Activated T-helper 1 cell treated with anti-CD3 and anti-CD28 coated beads, Interleukin-12 subunit alpha, Interleukin-12 subunit beta, Interleukin-2, Interleukin-4 antibody, amounts not matched to agents 30 ng/mL and 10 ng/mL and 1 ng/mL, durations not matched to agents 14 hours and 24 hours and 36 hours (primary cell): ENCODE data around the gene CAPN7. TPM values are rescaled to one million over a fixed set of nuclear protein-coding genes. Genes with fewer than 3 reads are reported as not detected.

Experiments
- DNase-seq: peaks from one replicate; pipeline ENCODE4 v3.0.0; 2021; ENCODE audit warnings: low spot score
- H3K27ac Mint-ChIP-seq: one replicate; pipeline ENCODE4 v1.8.0; 2021; ENCODE audit warnings: mild to moderate bottlenecking, mixed read lengths
- H3K27me3 Mint-ChIP-seq: one replicate; pipeline ENCODE4 v1.8.0; 2022; ENCODE audit warnings: mild to moderate bottlenecking, moderate library complexity, mixed read lengths; ENCODE audit not compliant: insufficient read depth
- H3K36me3 Mint-ChIP-seq: one replicate; pipeline ENCODE4 v1.8.0; 2021; ENCODE audit warnings: low read depth, mixed read lengths
- H3K4me1 Mint-ChIP-seq: one replicate; pipeline ENCODE4 v1.8.0; 2021; ENCODE audit warnings: low read depth, mixed read lengths
- H3K4me3 Mint-ChIP-seq: one replicate; pipeline ENCODE4 v1.8.0; 2021; ENCODE audit warnings: mild to moderate bottlenecking, moderate library complexity, mixed read lengths
- H3K9me3 Mint-ChIP-seq: one replicate; pipeline ENCODE4 v1.8.0; 2021; ENCODE audit warnings: mixed read lengths
- intact Hi-C: fragments of 100-400 bp; cut with micrococcal nuclease; formaldehyde crosslinking; loops from one replicate; pipeline ENCODE4 v1.15.1; 2024
- total RNA-seq: library from RNA; stranded (reverse); gene quantifications from 2 replicates; pipeline ENCODE4 v1.2.3, GENCODE V29; 2022

Gene CAPN7
- total RNA-seq, 1 donor from 2014 or later: 26.0 TPM

DNA sequence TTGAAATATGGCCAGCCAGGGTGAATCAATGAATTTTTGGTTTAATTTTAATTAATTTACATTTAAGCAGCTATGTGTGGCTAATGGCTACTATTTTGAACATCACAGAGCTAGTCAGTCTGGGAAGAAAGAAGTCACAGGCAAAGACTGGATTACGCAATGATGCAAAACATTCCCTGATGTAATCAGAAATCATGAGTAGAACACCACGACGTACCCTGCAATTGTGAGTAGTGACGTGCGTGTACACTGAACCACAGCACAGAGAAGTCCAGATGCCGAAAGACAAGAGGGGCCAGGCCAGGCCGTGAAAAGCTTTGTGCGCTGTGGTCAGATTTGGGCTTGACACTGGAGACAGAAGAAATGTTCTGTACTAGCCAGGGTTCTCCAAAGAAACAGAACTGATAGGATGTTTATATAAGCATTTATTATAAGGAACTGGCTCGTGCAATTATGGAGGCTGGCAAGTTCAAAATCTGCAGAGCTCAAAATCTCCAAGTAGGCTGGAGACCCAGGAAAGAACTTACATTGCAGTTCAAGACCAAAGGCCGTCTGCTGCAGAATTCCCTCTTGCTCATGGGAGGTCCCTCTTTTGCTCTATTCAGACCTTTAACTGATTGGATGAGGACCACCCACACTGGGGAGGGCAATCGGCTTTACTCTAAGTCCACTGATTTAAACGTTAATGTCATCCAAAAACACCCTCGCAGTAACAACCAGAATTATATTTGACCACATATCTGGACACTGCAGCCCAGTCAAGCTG lies 81.7 kb downstream of the CAPN7 start:
- intact Hi-C loops: loop anchor here (1.0 kb wide), 2 partner anchors 8 to 23 kb away; no protein-coding TSS in a partner anchor
- Mint-ChIP-seq H3K4me3 (no peak overlapping the region), H3K4me1 (peaks cover 82% of the 10 kb centered on the region), H3K27me3 (no peaks in the 10 kb centered on the region), H3K27ac (no peak overlapping the region), H3K9me3 (no peaks in the 10 kb centered on the region), H3K36me3 (peaks cover 46% of the 10 kb centered on the region)
- DNase-seq: no peak

DNA sequence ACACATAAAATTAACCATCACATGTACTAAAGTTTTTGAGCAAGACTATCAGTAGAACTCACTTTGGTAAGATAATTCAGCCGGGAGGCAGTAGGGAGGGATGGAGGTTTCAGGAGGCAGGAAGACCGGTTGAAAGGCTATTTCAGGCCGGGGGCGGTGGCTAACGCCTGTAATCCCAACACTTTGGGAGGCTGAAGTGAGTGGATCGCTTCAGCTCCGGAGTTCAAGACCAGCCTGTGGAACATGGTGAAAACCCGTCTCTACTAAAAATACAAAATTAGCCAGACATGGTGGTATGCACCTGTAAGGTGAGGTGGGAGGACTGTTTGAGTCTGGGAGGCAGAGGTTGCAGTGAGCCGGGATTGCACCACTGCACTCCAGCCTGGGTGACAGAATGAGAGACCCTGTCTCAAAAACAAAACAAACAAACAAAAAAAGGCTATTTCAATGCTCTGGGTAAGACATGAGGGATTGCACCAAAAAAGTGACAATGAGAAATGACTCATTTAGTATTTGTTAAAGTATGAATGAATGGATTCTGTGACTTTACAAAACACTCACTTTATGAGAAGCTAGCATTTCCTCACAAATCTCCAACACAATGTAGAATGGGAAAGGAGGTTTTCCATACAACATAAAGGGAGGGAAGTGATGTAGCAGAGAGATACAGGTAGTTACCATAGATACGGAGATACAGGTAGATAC lies 82.4 kb downstream of the CAPN7 start:
- Mint-ChIP-seq H3K4me3 (no peak overlapping the region), H3K36me3 (peaks cover 44% of the 10 kb centered on the region), H3K4me1 (peaks cover 85% of the 10 kb centered on the region), H3K27ac (peak overlapping the region; percentile 61), H3K9me3 (no peaks in the 10 kb centered on the region), H3K27me3 (no peaks in the 10 kb centered on the region)
- no peak for DNase-seq
- intact Hi-C loops: loop anchor here (1.0 kb wide), 2 partner anchors 9 to 22 kb away; no protein-coding TSS in a partner anchor

- intact Hi-C loops: no loop called here
- H3K4me1 Mint-ChIP-seq: peaks cover 82% of the 10 kb centered on the region
- peak overlapping the region; percentile 70 for H3K27ac Mint-ChIP-seq
- H3K36me3 Mint-ChIP-seq: peaks cover 41% of the 10 kb centered on the region
- H3K27me3 Mint-ChIP-seq: no peaks in the 10 kb centered on the region
- no peaks in the 10 kb centered on the region for H3K9me3 Mint-ChIP-seq
- DNase-seq: no peak
- H3K4me3 Mint-ChIP-seq: peak overlapping the region; percentile 64
These were observed 83.6 kb downstream of the CAPN7 start for GRCh38 chr3:15289661-15290060.

DNA sequence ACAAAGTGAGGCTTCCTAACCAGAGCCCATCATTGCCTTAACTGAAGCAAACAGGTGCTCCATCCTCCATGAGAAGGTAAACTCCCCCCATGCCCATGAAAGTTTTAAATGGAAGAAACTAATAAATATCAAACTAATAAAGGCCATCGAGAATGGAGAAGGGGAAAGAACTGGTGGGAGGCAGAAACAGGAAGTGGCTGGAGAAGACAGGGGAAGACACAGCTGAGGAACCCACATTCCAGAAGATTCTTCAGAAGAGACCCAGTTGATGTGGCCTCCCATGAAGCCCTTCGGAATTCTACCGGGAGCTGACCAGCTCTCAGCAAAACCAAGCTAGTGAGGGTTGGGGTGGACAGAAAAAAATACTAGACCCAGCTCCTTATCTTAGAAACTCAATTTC lies 84.7 kb downstream of the CAPN7 start:
- H3K4me3 Mint-ChIP-seq: peak overlapping the region; percentile 57
- H3K27me3 Mint-ChIP-seq: no peaks in the 10 kb centered on the region
- no peak for DNase-seq
- H3K4me1 Mint-ChIP-seq: peaks cover 87% of the 10 kb centered on the region
- no peaks in the 10 kb centered on the region for H3K9me3 Mint-ChIP-seq
- H3K27ac Mint-ChIP-seq: peak overlapping the region; percentile 84
- intact Hi-C loops: no loop called here
- H3K36me3 Mint-ChIP-seq: peaks cover 45% of the 10 kb centered on the region

DNA sequence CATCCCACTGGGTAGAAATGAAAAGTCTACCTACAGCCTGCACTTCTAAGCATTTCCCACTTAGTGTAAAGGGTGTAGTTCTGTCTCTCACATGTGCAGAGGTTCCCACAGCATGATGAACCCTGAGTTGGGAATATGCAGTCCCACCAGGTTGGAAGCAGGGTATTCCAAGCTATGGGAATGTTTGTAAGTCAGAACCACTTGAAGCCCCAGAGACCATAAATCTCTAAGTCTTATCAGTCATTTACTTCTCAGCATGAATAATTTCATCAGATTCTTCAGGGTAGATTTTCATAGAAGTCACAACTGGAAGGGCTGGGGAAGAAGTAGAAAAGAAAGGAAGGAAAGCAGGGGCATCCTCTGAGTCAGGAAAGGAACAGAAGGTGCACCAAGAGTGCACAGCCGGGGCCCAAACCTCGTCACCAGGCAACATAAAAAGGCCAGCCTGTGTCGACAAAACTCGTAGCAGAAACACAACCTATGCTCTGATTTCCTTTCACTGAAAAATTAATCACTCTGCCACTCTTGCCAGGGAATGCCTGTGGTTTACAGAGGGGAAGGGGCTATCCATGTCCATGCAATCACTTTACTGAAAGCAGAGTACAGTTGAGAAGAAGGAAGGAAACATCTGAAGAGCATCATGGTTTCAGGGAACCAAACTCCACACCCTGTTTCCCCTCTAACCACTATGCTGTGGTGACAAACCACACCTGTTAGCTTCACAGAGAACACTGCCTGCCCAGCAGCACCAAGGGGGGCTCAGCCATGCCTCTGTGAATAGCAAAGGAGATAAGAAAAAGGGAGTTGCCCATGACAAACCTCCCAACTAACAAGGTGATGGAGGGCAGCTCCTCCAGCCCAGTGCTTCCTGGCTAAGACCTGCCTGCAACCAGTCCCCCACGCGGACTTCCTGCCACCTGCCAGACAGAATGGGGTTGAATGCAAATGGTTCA lies 85.8 kb downstream of the CAPN7 start:
- peak; percentile 74 for DNase-seq
- Mint-ChIP-seq H3K4me1 (peaks cover 89% of the 10 kb centered on the region), H3K27ac (peak overlapping the region; percentile 78), H3K4me3 (peak overlapping the region; percentile 63), H3K9me3 (no peaks in the 10 kb centered on the region), H3K27me3 (no peaks in the 10 kb centered on the region), H3K36me3 (peaks cover 40% of the 10 kb centered on the region)
- intact Hi-C loops: loop anchor here (1.0 kb wide), 6 partner anchors 8 to 86 kb away; partner anchors contain the start of gene SH3BP5

GRCh38 chr3:15292765-15293522 lies 86.9 kb downstream of the CAPN7 start:
- Mint-ChIP-seq H3K27me3 (no peaks in the 10 kb centered on the region), H3K9me3 (peaks cover 4% of the 10 kb centered on the region), H3K36me3 (peaks cover 44% of the 10 kb centered on the region), H3K27ac (no peak overlapping the region), H3K4me3 (no peak overlapping the region), H3K4me1 (peaks cover 87% of the 10 kb centered on the region)
- intact Hi-C loops: loop anchor here (1.0 kb wide), 6 partner anchors 7 to 85 kb away; partner anchors contain the start of gene SH3BP5
- no peak for DNase-seq

GRCh38 chr3:15294929-15295328 lies 88.9 kb downstream of the CAPN7 start:
- H3K36me3 Mint-ChIP-seq: peaks cover 33% of the 10 kb centered on the region
- no peak overlapping the region for H3K4me3 Mint-ChIP-seq
- no peak for DNase-seq
- peaks cover 8% of the 10 kb centered on the region for H3K9me3 Mint-ChIP-seq
- H3K4me1 Mint-ChIP-seq: peaks cover 82% of the 10 kb centered on the region
- intact Hi-C loops: no loop called here
- H3K27ac Mint-ChIP-seq: peak overlapping the region; percentile 45
- H3K27me3 Mint-ChIP-seq: no peaks in the 10 kb centered on the region

- Mint-ChIP-seq H3K4me1 (peaks cover 84% of the 10 kb centered on the region), H3K9me3 (peaks cover 8% of the 10 kb centered on the region), H3K27me3 (no peaks in the 10 kb centered on the region), H3K36me3 (peaks cover 37% of the 10 kb centered on the region), H3K4me3 (no peak overlapping the region), H3K27ac (peak overlapping the region; percentile 35)
- DNase-seq: no peak
- intact Hi-C loops: no loop called here
These were observed 89.5 kb downstream of the CAPN7 start for GRCh38 chr3:15295506-15295905.

DNA sequence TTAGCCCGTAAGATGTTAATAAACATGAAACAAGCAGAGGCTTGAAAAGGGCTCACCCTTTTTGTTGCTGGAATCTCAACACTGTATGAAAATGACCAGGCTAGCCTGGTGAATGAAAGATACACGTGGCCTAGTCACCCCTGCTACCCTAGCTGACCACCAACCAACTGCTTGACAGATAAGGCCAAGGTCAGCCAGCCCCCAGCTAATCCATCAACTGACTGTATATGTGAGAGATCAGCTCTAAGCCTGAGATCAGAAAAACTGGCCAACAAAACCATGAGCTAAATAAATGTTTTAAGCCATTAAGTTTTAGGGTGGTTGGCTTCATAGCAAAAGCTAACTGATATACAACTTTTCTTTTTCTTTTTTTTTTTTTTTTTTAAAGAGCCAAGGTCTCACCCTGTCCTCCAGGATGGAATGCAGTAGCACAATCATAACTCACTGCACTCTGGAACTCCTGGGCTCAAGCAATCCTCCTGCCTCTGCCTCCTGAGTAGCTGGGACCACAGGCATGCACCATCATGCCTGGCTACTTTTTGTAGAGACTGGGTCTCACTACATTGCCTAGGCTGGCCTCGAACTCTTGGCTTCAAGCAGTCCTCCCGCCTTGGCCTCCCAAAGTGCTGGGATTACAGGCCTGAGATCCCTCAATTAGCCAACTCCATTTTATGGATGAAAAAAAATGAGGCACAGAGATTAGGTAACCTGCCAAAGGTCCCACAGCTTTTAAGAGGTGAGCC lies 91.7 kb downstream of the CAPN7 start:
- Mint-ChIP-seq H3K36me3 (peaks cover 56% of the 10 kb centered on the region), H3K4me3 (no peak overlapping the region), H3K4me1 (peaks cover 84% of the 10 kb centered on the region), H3K27ac (no peak overlapping the region), H3K9me3 (peaks cover 8% of the 10 kb centered on the region), H3K27me3 (no peaks in the 10 kb centered on the region)
- intact Hi-C loops: loop anchor here (1.0 to 2.0 kb wide), 2 partner anchors 13 to 63 kb away; no protein-coding TSS in a partner anchor
- DNase-seq: no peak

GRCh38 chr3:15298504-15298903 lies 92.5 kb downstream of the CAPN7 start:
- Mint-ChIP-seq H3K27me3 (no peaks in the 10 kb centered on the region), H3K4me1 (peaks cover 84% of the 10 kb centered on the region), H3K4me3 (no peak overlapping the region), H3K27ac (peak overlapping the region; percentile 36), H3K36me3 (peaks cover 60% of the 10 kb centered on the region), H3K9me3 (peaks cover 8% of the 10 kb centered on the region)
- intact Hi-C loops: loop anchor here (1.0 to 2.0 kb wide), 2 partner anchors 12 to 62 kb away; no protein-coding TSS in a partner anchor
- DNase-seq: no peak

- H3K4me3 Mint-ChIP-seq: no peak overlapping the region
- H3K27me3 Mint-ChIP-seq: no peaks in the 10 kb centered on the region
- H3K36me3 Mint-ChIP-seq: peaks cover 65% of the 10 kb centered on the region
- peaks cover 8% of the 10 kb centered on the region for H3K9me3 Mint-ChIP-seq
- H3K27ac Mint-ChIP-seq: peak overlapping the region; percentile 36
- no peak for DNase-seq
- intact Hi-C loops: loop anchor here (2.0 kb wide), 1 partner anchor 62 kb away; no protein-coding TSS in a partner anchor
- H3K4me1 Mint-ChIP-seq: peaks cover 87% of the 10 kb centered on the region
These were observed 93.0 kb downstream of the CAPN7 start for GRCh38 chr3:15299036-15299435.
